Epidermal melanocyte (primary cell): Measurements from ENCODE around the gene MTX1.
"Not testable (repeated sequence)": the region's sequence is repeated elsewhere in the genome, so short reads cannot be mapped to it uniquely, and the experiment has no call there.

ENCODE experiments used
- DNase-seq: peaks from one replicate; pipeline ENCODE4 v3.0.0; 2011; ENCODE audit warnings: low spot score; ENCODE audit not compliant: insufficient read length

Gene MTX1, protein sequence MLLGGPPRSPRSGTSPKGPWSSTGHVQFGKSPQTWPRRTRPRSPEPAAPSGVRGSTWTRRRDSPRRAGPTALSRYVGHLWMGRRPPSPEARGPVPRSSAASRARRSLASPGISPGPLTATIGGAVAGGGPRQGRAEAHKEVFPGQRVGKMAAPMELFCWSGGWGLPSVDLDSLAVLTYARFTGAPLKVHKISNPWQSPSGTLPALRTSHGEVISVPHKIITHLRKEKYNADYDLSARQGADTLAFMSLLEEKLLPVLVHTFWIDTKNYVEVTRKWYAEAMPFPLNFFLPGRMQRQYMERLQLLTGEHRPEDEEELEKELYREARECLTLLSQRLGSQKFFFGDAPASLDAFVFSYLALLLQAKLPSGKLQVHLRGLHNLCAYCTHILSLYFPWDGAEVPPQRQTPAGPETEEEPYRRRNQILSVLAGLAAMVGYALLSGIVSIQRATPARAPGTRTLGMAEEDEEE

DNA sequence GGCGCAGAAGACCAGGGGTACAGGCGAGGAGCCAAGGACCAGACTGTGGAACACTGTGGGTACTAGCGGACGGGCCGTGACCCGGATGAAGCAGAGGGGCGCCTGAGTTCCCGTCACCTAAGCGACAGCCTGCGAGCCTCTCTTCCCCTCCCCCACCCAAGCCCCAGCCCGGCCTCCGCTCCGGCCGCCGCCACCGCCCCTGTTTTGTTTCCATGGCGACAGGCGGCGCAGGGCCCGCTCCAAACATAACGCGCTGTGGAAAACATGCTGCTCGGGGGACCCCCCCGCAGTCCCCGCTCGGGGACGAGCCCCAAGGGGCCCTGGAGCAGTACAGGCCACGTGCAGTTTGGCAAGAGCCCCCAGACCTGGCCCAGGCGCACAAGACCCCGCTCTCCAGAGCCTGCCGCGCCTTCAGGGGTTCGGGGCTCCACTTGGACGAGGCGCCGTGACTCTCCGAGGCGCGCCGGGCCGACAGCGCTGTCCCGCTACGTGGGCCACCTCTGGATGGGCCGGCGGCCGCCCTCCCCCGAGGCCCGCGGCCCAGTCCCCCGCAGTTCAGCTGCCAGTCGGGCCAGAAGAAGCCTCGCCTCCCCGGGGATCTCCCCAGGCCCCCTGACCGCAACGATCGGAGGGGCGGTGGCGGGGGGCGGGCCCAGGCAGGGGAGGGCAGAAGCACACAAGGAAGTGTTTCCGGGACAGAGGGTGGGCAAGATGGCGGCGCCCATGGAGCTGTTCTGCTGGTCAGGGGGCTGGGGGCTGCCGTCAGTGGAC is at the start of gene MTX1:
Gene MTX1 (plus strand): TSS at position 155 of the 771 bp plus-strand sequence. CDS start 110 bp downstream, at position 265.
- DNase-seq, result peak; percentile 73

DNA sequence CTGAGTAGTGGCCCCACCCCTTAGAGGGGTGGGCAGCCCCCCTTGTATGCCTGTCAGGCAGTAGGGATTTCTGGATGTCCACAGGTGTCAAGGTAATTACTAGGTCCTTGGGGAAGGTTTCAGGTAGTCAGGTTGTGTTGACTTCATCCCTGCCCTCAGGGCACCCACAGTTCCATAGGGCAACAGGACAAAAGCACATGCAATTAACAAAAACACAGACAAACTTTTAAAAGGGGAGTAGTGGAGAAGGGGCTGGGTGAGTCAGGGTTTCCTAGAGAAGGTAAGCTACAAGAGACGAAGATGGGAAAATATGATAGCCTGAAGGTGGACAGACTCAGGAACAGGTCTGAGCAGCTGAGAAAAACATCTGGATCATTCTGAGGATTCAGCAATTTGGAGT is 49.5 kb upstream of the MTX1 start:
- no peak for DNase-seq

DNA sequence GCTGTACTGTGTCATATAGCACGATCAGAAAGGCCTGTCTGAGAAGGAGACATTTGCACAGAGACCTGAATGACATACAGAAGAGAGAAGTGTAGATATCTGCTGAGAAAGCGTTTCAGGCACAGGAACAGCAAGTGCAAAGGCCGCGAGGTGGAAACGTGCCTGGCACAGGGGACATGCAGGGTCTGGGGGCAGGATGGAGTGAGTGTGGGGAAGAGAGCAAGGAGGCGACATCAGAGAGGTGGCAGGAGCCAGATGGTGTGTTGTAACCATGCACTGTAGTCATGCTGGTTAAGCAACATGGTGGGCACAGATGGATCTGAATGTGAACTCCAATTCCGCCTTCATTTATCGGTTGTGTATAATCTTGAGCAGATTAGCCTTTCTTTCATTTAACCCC is 48.4 kb upstream of the MTX1 start:
- no peak for DNase-seq

DNA sequence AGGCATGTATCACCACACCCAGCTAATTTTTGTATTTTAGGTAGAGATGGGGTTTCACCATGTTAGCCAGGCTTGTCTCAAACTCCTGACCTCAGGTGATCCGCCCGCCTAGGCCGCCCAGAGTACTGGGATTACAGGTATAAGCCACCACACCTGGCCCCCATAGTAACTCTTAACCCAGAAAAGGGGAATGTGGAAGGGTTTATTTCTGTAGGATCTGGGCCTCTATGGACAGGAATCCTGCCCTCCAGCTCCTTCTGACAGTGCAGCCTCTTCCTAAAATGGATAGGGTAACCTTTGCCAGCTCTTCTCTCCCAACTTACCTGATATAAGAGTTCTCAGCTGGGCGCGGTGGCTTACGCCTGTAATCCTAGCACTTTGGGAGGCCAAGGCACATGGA is 45.9 kb upstream of the MTX1 start:
- not testable (repeated sequence) for DNase-seq

DNA sequence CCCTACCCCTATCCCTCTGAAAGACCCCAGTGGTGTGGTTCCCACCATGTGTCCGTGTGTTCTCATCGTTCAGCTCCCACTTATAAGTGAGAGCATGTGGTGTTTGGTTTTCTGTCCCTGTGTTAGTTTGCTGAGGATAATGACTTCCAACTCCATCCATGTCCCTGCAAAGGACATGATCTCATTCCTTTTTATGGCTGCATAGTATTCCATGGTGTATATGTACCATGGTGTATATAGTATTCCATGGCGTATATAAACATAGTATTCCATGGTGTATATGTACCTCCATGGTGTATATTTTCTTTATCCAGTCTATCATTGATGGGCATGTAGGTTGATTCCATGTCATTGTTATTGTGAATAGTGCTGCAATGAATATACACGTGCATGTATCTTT is 44.7 kb upstream of the MTX1 start:
- DNase-seq, result not testable (repeated sequence)

DNA sequence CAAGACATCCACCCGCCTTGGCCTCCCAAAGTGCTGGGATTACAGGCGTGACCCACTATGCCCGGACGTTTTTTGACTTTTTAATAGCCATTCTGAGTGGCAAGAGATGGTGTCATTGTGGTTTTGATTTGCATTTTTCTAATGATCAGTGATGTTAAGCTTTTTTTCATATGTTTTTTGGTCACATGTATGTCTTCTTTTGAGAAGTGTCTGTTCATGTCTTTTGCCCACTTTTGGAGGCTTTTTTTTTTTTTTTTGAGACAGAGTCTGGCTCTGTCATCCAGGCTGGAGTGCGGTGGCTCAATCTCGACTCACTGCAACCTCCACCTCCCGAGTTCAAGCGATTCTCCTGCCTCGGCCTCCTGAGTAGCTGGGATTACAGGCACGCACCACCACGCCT is 43.9 kb upstream of the MTX1 start:
- not testable (repeated sequence) for DNase-seq

DNA sequence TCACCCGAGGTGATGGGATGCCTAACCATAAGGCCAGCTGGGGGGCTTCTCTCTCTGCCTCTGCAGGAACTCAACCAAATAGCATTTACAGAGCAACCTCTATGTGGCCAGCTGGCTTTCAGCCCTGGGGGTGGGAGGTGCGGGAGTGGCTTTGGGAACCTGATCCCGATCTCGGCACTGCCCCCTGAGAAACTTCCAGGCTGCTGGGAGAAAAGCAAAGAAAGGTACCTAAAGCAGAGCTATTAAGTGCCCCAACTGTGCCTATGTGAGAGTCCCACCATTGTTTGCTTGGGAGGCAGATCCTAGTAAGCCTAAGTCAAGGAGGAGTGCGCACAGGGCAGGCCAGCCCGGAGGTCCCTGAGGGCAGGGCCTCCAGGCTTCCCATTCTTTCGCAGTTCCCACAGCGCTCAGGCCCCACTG is 42.4 kb upstream of the MTX1 start:
- no peak for DNase-seq

DNA sequence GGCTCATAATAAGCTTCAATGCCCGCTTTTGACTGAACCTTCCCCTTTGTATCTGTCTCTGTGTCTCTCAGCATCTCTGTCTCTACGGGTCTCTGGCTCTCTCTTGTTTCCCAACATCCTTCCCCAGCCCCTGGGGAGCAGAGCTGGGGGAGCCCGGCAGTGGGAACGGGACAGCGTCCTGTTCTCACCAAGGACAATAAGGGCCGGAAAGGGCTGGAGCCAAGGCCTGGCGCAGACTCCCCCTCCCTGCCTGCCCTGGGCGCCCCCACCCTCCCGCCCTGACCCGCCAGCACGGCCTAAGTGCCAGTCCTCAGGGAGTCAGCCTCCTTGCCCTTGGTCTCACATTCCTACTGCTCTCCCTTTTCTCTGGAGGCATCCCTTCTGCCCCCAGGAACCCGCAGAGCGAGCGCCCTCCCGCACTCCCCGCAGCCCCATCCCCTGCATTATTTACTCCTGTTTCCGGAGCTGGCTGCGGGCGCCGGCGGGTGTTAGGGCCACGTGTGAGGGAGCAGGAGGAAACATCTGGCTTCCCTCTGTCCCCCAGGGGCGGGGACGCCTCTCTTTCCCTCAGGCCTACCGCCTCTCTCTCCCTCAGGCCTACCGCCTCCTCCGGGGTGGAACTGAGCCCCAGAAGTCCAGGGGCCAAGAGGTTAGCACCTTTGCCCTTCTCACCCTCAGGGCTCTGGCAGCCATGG is 41.9 kb upstream of the MTX1 start:
- DNase-seq, result peak; percentile 11

DNA sequence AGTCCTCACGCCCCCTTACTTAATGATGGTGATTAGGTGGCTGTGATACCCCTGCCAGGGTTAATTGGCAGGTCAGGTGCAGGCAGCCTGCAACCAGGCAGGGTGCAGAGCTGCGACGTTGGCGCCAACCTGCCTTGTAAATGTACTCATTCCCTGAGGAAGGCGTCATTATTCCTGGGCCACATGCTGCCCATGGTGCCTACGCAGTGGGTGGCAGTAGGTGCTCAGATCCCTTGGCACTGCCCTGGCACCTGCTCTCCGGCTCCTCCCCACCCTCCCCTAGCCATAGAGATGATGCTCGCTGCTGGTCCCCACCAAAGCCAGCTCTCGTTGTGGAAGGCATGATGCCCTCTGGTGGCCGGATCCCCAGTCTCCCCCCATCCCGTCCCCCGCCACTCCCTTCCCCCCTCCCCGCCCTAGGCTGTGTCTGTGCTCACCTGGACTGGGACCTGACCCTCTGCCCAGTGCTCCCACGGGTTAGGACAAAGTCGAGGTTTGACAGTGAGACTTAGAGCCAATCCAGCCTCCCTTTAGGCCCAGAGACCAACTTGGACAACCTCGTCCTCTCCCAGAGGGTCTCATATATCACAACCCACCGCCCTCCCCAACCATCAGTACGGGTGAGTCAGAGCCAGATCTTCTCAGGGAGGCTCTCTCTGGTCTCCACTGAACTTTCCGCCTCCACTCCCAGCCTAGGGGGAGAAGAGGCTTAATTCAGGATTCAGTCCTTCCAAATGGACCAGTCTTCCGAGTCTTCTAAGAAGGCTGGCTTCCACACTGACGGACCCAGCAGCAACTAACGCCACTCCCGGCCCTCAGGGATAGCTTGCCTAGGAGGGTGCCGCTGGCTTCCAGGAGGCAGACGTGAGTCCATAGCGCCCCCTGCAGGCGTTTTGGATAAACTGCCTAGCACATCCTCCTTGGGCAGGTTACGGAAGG is 41.1 kb upstream of the MTX1 start:
- peak; percentile 70 for DNase-seq

DNA sequence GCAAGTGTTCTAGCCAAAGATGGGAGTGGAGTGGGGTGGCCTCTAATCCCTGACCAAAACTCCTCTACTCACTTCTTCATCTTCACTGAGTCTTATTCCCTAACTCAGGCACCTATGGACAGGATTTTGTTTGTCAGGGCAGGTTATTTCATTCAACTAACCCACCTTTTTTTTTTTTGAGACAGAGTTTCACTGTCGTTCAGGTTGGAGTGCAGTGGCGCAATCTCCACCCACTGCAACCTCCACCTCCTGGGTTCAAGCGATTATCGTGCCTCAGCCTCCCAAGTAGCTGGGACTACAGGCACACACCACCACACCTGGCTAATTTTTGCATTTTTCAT is 40.4 kb upstream of the MTX1 start:
- not testable (repeated sequence) for DNase-seq

DNA sequence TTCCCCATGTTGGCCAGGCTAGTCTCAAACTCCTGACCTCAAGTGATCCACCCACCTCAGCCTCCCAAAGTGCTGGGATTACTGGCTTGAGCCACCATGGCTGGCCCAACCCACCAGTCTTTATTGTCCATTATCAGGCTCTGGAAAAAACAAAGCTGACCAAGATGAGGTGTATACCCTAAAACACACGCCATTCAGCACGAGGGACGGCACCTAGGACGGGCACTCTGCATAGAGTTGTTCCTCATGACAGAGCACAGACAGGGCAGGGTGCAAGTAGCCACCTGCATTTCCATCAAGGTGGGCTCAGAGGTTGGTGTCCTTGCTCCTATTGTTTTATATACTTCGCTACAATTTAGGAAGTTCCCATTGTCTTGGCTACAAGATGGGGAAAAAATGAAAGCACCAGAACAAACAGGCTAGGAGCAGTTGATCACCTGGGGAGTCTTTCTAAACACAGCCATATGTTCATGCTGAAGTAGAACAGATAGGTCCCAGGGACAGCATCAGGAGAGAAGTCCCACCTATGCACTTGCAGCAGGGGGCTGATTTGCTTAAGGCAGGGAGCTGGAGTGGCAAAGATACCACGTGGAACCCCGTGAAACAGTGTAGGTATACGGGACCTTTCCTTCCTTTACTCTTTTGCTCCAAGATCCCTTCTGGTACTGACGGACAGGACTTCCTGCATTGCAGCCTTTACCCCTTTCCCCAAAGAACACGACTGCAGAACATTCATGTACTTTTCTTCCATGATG is 39.9 kb upstream of the MTX1 start:
- no peak for DNase-seq

DNA sequence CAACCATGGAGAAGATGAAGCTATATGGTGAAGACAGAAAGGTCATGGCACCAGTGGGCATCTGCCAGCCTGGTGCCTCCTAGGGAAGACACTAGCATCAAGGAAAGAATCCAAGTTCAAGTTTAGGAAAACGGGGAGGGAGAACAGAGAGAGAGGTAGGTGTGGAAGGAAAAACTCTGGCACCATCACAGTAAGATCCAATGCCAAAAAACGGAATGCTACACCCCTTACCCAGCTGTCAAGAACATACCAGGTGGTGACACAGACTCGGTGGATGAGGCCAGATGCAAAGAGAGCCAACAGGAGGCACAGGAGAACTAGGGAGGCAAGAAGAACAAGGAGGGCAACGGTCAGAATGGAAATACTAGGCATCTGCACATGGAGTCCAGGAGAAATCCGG is 39.0 kb upstream of the MTX1 start:
- no peak for DNase-seq

DNA sequence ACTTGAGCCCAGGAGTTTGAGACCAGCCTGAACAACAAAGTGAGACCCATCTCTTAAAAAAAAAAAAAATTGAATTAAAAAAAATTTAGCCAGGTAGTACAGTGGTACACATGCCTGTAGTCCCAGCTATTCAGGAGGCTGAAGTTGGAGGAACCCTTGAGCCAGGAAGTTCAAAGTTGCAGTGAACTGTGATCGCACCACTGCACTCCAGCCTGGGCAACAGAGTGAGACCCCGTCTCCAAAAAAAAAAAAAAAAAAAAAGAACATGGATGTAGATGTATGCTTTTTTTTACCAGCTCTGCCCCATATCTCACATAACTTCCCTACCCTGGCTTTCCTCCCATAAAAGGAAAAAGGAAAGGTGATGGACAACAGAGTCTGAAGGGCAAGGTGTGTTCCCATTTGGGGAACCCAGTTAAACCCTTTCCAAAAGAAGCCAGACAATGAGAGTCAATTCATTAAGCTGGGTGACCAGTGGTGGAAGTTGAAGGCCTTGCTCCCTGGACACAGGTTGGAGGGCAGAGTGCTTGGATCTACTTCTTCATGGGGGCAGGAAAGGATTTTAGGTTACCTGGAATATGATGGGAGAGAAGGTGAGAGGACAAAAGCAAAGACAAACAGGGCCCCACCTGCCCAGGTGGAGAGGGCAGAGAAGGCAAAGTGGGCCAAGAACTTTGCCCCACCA is 38.3 kb upstream of the MTX1 start:
- DNase-seq, result no peak

DNA sequence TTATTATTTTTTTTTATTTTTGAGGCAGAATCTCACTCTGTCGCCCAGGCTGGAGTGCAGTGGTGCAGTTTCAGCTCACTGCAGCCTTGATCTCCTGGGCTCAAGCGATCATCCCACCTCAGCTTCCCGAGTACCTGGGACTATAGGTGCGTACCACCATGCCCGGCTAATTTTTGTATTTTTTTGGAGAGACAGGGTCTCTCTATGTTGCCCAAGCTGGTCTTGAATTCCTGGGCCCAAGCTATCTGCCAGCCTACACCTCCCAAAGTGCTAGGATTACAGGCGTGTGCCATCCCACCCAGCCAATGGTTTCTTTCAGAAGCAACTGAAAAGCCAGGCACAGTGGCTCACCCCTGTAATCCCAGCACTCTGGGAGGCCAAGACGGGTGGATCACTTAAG is 37.7 kb upstream of the MTX1 start:
- DNase-seq, result no peak

DNA sequence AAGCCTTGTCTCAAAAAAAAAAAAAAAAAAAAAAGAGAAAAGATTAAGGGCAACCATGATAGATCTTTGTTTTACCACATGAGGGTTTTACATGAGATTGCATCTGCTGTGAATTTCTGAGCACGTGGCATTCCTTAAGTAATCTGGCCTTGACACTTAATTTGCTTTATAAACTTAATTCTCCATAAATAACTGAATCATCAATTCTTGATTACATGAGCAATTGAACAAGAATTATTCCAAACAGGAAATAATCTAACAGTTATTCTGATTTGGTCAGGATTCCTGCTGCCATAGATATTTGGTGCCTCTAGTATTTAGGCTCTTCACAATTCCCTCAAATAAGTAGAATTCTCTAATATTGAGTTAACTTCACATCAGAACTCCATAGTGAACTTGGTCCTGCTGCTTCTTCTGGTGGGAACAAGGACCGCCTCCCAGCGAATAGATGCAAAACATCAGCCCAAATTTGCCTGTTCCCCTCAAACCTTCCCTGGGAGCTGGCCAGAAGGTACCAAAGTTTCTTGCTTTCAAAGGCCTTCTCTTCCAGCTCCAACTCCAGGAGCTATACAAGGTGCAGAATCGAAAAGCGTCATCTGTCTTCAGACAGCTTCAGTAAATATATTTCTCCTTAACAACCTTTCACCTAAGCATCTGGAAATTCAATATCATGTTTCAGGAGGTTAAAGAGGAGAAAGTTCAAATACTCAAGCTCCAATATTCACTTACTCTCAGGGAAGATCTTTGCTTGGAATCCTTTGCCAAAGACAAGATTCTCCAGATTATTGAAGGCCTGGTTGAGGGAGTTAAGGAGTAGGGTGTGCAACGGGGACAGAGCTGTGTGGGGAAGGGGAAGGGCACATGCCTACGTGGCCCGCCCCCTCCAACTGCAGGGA is 36.4 kb upstream of the MTX1 start:
- DNase-seq, result no peak

DNA sequence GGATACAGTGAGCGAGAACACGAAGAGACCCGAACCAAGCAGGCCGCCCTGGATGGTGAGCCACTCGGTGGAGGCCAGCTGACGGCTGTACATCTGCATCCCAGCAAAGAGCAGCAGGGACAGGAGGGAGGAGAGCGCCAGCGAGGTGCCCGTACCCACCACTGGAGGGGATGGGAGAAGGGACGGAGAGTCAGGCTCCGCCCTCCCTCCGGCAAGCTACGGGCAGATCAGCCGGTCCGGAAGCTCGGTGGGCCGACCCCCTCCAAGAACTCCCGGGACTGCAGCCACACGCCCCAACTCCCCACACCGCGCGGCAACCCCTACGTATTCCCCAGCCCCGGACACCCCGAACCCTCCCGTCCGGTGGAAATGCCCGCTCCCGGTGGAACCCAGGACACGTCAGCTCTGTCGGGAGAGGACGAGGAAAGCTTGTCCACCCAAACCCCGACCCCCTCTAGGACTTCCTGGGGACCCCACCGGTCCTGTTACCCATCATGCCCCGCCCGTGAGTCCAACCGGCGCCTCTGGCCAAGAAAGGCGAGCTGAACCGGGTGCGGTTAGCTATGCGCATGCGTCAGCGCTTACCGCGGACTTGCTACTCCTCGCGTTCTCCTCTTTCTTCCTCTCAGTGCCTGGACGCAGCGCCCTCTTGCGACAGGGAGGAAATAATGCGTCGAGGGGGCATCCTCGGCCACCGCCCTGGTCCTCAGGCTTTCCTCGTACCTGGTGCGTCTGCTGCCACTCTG is 35.6 kb upstream of the MTX1 start, which contains the start of gene KRTCAP2:
Gene KRTCAP2 (minus strand): TSS at position 573 of the 746 bp plus-strand sequence. CDS start 80 bp downstream, at position 493.
- DNase-seq, result peak; percentile 99

DNA sequence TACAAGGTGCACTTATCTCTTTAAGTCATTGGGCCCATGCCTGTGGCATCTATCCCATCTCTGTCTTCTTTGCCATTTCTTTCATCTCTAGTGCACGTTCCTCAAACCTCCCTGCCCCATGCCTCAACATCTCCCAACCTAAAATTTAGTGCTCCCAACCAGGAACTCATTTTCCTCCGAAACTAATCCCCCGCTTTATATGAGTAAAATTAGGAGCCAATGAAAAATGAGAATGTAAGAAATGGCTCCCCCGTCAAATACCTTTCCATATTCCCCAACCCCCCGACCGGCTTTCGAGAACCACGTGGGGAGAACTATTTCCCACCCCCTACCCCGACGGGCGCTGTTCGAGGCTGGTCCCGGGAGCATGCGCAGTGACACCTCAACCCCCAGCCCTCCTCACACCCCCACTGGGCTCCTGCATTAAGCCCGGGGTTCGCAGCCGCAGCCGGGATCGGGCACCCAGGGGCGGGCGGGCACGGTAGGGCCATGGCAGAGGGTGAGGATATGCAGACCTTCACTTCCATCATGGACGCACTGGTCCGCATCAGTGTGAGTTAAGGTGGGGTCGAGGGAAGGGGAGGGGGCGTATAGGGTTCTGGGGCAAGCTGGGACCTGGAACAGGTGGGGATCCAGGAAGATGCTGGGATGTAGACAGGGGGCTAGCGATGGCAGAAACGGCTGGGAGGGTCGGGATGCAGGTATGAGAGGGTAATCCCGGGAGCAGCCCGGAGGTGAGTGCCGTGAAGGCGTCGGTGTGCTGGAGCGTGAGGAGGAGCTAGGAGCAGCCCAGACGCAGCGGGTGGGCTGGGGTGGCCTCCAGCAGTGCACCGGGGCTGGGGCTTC is 34.8 kb upstream of the MTX1 start, which contains the start of gene TRIM46:
Gene TRIM46 (plus strand): TSS at position 372 of the 846 bp plus-strand sequence. CDS start 118 bp downstream, at position 490.
- peak; percentile 79 for DNase-seq
